ENCODE results near the gene CSNK1G1. TPM values are rescaled to one million over a fixed set of nuclear protein-coding genes. Genes with fewer than 3 reads are reported as not detected.
A peak's percentile ranks its signal among the peaks of the same experiment; 100 is the strongest.

CSNK1G1 gene
- total RNA-seq, 1 donor from 2014 or later: 19.8 TPM

DNA sequence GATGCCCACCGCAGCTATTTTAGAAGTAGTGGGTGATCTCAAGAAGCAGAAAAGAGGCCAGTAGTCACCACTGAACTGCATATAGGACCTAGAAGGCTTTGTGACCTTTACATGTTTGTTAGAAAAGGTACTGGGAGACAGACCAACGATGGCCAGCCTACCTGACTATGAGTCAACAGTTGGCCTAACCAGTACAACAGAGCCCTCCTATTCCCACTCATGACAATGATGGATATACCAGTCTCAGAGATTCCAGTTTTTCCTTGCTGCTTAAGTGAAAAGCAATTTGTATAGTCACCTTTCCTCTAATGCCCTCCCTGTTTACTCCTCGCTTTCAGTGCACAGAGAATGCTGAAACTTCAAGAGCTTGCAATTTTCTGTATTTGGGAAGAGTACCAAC lies 106.6 kb downstream of the CSNK1G1 start:
- TF ChIP-seq, protein P1, sequence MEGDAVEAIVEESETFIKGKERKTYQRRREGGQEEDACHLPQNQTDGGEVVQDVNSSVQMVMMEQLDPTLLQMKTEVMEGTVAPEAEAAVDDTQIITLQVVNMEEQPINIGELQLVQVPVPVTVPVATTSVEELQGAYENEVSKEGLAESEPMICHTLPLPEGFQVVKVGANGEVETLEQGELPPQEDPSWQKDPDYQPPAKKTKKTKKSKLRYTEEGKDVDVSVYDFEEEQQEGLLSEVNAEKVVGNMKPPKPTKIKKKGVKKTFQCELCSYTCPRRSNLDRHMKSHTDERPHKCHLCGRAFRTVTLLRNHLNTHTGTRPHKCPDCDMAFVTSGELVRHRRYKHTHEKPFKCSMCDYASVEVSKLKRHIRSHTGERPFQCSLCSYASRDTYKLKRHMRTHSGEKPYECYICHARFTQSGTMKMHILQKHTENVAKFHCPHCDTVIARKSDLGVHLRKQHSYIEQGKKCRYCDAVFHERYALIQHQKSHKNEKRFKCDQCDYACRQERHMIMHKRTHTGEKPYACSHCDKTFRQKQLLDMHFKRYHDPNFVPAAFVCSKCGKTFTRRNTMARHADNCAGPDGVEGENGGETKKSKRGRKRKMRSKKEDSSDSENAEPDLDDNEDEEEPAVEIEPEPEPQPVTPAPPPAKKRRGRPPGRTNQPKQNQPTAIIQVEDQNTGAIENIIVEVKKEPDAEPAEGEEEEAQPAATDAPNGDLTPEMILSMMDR (IDR thresholded peaks at IDR 0.05): no peak
- Histone ChIP-seq H3K9me3 (no peaks in the 10 kb centered on the region), H3K27ac (no peak overlapping the region), H3K27me3 (no peaks in the 10 kb centered on the region), H3K4me3 (no peak overlapping the region), H3K36me3 (no peaks in the 10 kb centered on the region), H3K4me1 (peaks cover 17% of the 10 kb centered on the region)
- intact Hi-C loops (cut with DNase I): no loop called here
- DNase-seq (no peak), ATAC-seq (no peak)

DNA sequence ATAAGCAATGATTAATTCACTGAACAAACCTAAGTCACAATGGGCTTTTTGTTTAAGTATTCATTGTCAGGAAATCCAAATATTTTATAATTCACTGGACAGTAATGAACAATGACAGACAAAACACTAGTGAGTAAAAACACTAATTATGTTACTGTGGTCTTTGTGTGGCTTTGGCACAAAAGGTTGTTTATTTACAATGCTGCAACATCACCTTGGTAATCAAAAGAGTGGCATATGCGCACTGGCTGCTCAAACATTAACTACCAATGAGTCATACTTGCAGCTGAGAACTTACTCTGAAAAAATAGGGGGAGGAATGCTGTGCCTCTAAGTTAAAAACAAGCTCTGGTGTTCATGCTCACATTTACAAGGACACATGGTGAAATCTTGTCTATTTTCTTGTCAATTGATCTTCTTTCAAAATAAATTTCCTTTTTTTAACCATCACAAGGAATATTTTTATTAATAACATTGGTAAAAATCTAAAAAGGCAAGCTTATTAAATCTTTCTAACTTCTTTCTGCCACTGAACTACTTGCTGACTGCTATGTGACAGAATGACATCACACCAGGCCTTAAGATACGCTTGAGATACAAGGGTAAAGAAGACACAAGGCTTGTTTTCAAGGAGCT lies 107.9 kb downstream of the CSNK1G1 start:
- H3K4me3 ChIP-seq: no peak overlapping the region
- no peaks in the 10 kb centered on the region for H3K9me3 ChIP-seq
- peak; percentile 82 for ATAC-seq
- no peaks in the 10 kb centered on the region for H3K36me3 ChIP-seq
- TF ChIP-seq, protein P1 (IDR thresholded peaks at IDR 0.05): no peak
- peaks cover 17% of the 10 kb centered on the region for H3K4me1 ChIP-seq
- H3K27ac ChIP-seq: peak overlapping the region; percentile 61
- H3K27me3 ChIP-seq: no peaks in the 10 kb centered on the region
- DNase-seq: no peak
- intact Hi-C loops (cut with DNase I): no loop called here

DNA sequence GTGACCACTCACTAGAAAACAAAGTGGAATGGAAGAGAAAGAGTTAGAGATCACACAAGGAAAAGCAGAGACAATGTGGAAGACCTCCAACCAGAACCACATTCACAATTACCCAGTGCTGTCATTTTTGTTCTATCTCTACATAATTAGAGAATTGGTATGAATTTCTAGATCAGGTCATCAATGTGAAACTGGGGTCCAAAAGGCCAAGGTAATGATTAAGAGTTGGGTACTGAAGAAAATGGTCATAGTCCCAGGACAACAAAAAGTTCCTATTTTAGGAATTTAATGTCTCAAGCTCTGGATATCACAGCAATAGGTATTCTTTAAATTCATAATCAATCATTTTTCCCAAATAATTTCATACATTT lies 108.5 kb downstream of the CSNK1G1 start:
- Histone ChIP-seq H3K36me3 (no peaks in the 10 kb centered on the region), H3K9me3 (no peaks in the 10 kb centered on the region), H3K27ac (peak overlapping the region; percentile 61), H3K4me3 (no peak overlapping the region), H3K27me3 (no peaks in the 10 kb centered on the region), H3K4me1 (peaks cover 17% of the 10 kb centered on the region)
- TF ChIP-seq, protein P1 (IDR thresholded peaks at IDR 0.05): no peak
- no peak for ATAC-seq
- intact Hi-C loops (cut with DNase I): no loop called here
- no peak for DNase-seq

DNA sequence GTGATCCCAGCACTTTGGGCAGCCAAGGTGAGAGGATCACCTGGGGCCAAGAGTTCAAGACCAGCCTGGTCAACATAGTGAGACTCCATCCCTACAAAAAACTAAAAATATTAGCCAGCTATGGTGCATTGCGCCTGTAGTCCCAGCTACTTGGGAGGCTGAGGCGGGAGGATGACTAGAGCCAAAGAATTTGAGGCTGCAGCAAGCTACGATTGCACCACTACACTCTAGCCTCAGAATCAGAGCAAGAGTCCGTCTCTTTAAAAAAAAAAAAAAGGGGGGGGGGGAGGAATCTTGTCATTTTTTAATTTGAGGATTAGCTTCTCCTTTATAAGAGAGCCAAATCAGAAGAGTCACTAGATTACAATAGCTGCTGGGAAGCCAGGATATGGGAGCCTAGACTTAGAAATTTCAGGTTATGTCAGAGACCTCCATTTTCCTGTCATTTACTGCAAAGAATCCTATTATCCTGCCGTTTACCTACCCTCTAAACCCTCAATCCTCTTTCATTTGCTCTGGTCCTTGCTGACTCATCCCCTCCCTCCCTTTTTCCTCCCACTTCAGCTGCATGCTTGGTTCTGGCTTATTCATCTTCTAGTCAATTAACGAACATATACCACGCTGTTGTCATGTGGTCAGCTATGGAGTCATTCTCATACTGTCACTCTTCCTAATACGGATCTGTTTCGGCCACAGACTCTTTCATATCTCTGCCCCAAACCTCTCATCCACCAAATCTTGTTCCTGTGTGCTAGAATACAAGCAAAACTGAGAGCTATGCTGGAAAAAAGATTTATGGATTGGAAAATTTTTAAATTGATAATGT lies 109.4 kb downstream of the CSNK1G1 start:
- Histone ChIP-seq H3K4me3 (no peak overlapping the region), H3K27ac (no peak overlapping the region), H3K36me3 (no peaks in the 10 kb centered on the region), H3K9me3 (no peaks in the 10 kb centered on the region), H3K27me3 (no peaks in the 10 kb centered on the region), H3K4me1 (peaks cover 16% of the 10 kb centered on the region)
- no peak for DNase-seq
- TF ChIP-seq, protein P1 (IDR thresholded peaks at IDR 0.05): no peak
- peak; percentile 74 for ATAC-seq
- intact Hi-C loops (cut with DNase I): no loop called here

DNA sequence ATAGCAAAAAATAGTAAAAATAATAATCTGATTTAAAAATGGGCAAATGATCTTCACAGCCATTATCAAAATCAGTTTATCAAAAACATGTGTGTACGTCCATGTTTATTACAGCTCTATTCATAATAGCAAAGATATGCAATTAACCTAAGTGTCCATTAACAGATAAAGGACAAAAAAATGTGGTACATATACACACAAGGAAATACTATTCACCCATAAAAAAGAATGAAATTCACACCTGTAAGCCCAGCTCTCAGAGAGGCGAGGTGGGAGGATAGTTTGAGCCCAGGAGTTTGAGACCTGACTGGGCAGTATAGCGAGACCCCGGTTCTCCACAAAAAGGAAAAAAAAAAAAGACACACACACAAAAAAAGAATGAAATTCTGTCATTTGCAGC lies 110.6 kb downstream of the CSNK1G1 start:
- Histone ChIP-seq H3K9me3 (no peaks in the 10 kb centered on the region), H3K4me1 (peaks cover 13% of the 10 kb centered on the region), H3K27ac (no peak overlapping the region), H3K27me3 (no peaks in the 10 kb centered on the region), H3K4me3 (no peak overlapping the region), H3K36me3 (no peaks in the 10 kb centered on the region)
- no peak for ATAC-seq
- intact Hi-C loops (cut with DNase I): no loop called here
- no peak for DNase-seq
- TF ChIP-seq, protein P1 (IDR thresholded peaks at IDR 0.05): no peak

Measured in upper lobe of right lung (tissue), 1 donor.